HEK293 (cell line): ENCODE data around the gene PFN4.

Experiments used
- CTCF ChIA-PET: fragments of 350-600 bp; formaldehyde crosslinking; extraction: SDS; loops from one replicate; lab custom pipeline; 2021; ENCODE audit warnings: antibody characterized with exemption; lab: Yijun Ruan, JAX
- POLR2A ChIA-PET: fragments of 300-600 bp; formaldehyde crosslinking; extraction: SDS; loops from one replicate; lab custom pipeline; 2020; ENCODE audit warnings: antibody characterized with exemption, inconsistent platforms; lab: Yijun Ruan, JAX
- H3K27ac ChIP-seq: fragments of 200-500 bp; sonication (Bioruptor generic); 2 replicates; pipeline ENCODE4 v1.5.1; 2014; ENCODE audit warnings: low read depth, low read length, control low read depth, inconsistent platforms; ENCODE audit errors: extremely low read depth
- H3K36me3 ChIP-seq, 2 experiments: fragments of 200-500 bp in 1 of 2; sonication (Bioruptor generic) in 1 of 2; 1 replicate in 1 of 2; 2 replicates in 1 of 2; pipeline ENCODE4 v1.5.1; 2014 to 2017; ENCODE audit warnings: inconsistent platforms in 2 of 2, low read length in 2 of 2; ENCODE audit not compliant: control insufficient read depth in 2 of 2, insufficient read depth in 1 of 2
- H3K4me1 ChIP-seq: fragments of 200-500 bp; sonication (Bioruptor generic); 2 replicates; pipeline ENCODE4 v1.5.1; 2014; ENCODE audit warnings: mild to moderate bottlenecking, low read length, inconsistent platforms; ENCODE audit not compliant: control insufficient read depth, insufficient read depth
- H3K4me3 ChIP-seq: 2 replicates; pipeline ENCODE4 v1.5.1; 2011; ENCODE audit warnings: low read depth, mild to moderate bottlenecking, control low read depth, low read length, moderate library complexity
- H3K9me3 ChIP-seq: fragments of 200-500 bp; sonication (Bioruptor generic); 2 replicates; pipeline ENCODE4 v1.5.1; 2014; ENCODE audit warnings: low read depth, low read length, inconsistent platforms; ENCODE audit not compliant: control insufficient read depth, insufficient read depth
- GLIS1 ChIP-seq: fragments of 450-650 bp; formaldehyde crosslinking; IDR thresholded peaks from 2 replicates; pipeline ENCODE4 v1.5.1; 2016; ENCODE audit warnings: missing biosample characterization, missing genetic modification characterization
- GLIS2 ChIP-seq: fragments of 450-650 bp; formaldehyde crosslinking; IDR thresholded peaks from 2 replicates; pipeline ENCODE4 v1.5.1; 2016; ENCODE audit warnings: missing biosample characterization, missing genetic modification characterization
- KLF7 ChIP-seq: fragments of 450-650 bp; formaldehyde crosslinking; IDR thresholded peaks from 2 replicates; pipeline ENCODE4 v1.5.1; 2016; ENCODE audit warnings: missing biosample characterization, missing genetic modification characterization, borderline replicate concordance
- ZFP41 ChIP-seq: fragments of 450-650 bp; formaldehyde crosslinking; IDR thresholded peaks from 2 replicates; pipeline ENCODE4 v1.5.1; 2016; ENCODE audit warnings: missing biosample characterization, missing genetic modification characterization, borderline replicate concordance
- ZNF311 ChIP-seq: fragments of 450-650 bp; formaldehyde crosslinking; IDR thresholded peaks from 2 replicates; pipeline ENCODE4 v1.5.1; 2017; ENCODE audit warnings: missing biosample characterization, missing genetic modification characterization, borderline replicate concordance
- ZNF350 ChIP-seq: fragments of 450-650 bp; formaldehyde crosslinking; IDR thresholded peaks from 2 replicates; pipeline ENCODE4 v1.5.0; 2017; ENCODE audit warnings: missing biosample characterization, mild to moderate bottlenecking, missing genetic modification characterization
- ZNF544 ChIP-seq: fragments of 450-650 bp; formaldehyde crosslinking; IDR thresholded peaks from 2 replicates; pipeline ENCODE4 v1.5.0; 2017; ENCODE audit warnings: missing biosample characterization, missing genetic modification characterization
- ZNF596 ChIP-seq: fragments of 450-650 bp; IDR thresholded peaks from 2 replicates; pipeline ENCODE4 v1.5.0; 2018; ENCODE audit warnings: missing biosample characterization, mild to moderate bottlenecking, missing genetic modification characterization, moderate library complexity
- ZNF623 ChIP-seq: fragments of 450-650 bp; formaldehyde crosslinking; IDR thresholded peaks from 2 replicates; pipeline ENCODE4 v1.5.1; 2016; ENCODE audit warnings: missing biosample characterization, missing genetic modification characterization
- TF ChIP-seq, protein P1 (sequence below): fragments of 450-650 bp; formaldehyde crosslinking; conservative IDR thresholded peaks from 2 replicates; pipeline ENCODE4 v1.5.1; 2016; ENCODE audit warnings: low read depth, missing biosample characterization, missing genetic modification characterization
- TF ChIP-seq, protein P2 (sequence below): fragments of 450-650 bp; formaldehyde crosslinking; IDR thresholded peaks from 2 replicates; pipeline ENCODE4 v1.5.1; 2016; ENCODE audit warnings: missing biosample characterization, missing genetic modification characterization, borderline replicate concordance
- TF ChIP-seq, protein P3 (sequence below): fragments of 450-650 bp; formaldehyde crosslinking; IDR thresholded peaks from 2 replicates; pipeline ENCODE4 v1.5.1; 2016; ENCODE audit warnings: missing biosample characterization, missing genetic modification characterization
- TF ChIP-seq, protein P4 (sequence below): fragments of 450-650 bp; formaldehyde crosslinking; IDR thresholded peaks from 2 replicates; pipeline ENCODE4 v1.5.1; 2016; ENCODE audit warnings: missing biosample characterization, missing genetic modification characterization

The PFN4 gene

DNA sequence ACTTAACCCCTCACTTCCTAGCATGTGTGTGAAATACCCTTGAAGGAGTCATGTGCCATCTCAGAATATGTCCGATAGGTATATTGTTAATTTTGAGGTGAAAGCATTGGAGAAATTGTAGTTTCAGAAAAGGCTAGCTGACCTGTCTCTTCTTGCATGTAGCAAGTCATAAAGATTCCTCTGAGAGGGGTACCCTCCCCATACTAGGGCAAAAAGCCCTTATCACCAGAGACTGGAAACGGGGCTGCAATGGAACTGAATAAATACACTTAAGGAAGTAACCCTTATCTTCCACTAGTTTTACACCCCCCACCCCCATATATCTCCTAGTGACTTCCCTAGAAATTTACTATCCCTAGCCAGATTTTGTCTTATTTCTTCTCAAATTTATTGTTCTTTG is 45.3 kb downstream of the PFN4 start:
- Histone ChIP-seq H3K4me1 (peaks cover 7% of the 10 kb centered on the region; the same call in 1 of the 2 replicates), H3K36me3 (peaks cover 15 to 53% of the 10 kb centered on the region in 2 experiments), H3K9me3 (no peaks in the 10 kb centered on the region), H3K27ac (peak overlapping the region; percentile 47; the same call in 1 of the 2 replicates), H3K4me3 (no peak overlapping the region)
- ChIA-PET CTCF (interaction anchor here (0.6 to 1.6 kb wide), 2 partner anchors 152 to 153 kb away, joined by 4 to 5 read pairs; partner anchors contain the start of gene ATAD2B), POLR2A (interaction anchor here (1.2 to 2.3 kb wide), 2 partner anchors 31 to 284 kb away, joined by 4 to 41 read pairs; partner anchors contain the start of gene WDCP)
- TF ChIP-seq ZNF623 (tag by site-specific recombination): no peak
- TF ChIP-seq ZFP41 (tag by site-specific recombination): no peak
- no peak for TF ChIP-seq ZNF544
- TF ChIP-seq, protein P1, sequence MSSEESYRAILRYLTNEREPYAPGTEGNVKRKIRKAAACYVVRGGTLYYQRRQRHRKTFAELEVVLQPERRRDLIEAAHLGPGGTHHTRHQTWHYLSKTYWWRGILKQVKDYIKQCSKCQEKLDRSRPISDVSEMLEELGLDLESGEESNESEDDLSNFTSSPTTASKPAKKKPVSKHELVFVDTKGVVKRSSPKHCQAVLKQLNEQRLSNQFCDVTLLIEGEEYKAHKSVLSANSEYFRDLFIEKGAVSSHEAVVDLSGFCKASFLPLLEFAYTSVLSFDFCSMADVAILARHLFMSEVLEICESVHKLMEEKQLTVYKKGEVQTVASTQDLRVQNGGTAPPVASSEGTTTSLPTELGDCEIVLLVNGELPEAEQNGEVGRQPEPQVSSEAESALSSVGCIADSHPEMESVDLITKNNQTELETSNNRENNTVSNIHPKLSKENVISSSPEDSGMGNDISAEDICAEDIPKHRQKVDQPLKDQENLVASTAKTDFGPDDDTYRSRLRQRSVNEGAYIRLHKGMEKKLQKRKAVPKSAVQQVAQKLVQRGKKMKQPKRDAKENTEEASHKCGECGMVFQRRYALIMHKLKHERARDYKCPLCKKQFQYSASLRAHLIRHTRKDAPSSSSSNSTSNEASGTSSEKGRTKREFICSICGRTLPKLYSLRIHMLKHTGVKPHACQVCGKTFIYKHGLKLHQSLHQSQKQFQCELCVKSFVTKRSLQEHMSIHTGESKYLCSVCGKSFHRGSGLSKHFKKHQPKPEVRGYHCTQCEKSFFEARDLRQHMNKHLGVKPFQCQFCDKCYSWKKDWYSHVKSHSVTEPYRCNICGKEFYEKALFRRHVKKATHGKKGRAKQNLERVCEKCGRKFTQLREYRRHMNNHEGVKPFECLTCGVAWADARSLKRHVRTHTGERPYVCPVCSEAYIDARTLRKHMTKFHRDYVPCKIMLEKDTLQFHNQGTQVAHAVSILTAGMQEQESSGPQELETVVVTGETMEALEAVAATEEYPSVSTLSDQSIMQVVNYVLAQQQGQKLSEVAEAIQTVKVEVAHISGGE (tag by site-specific recombination): no peak
- no peak for TF ChIP-seq ZNF311 (tag by site-specific recombination)
- TF ChIP-seq KLF7: no peak
- TF ChIP-seq, protein P2, sequence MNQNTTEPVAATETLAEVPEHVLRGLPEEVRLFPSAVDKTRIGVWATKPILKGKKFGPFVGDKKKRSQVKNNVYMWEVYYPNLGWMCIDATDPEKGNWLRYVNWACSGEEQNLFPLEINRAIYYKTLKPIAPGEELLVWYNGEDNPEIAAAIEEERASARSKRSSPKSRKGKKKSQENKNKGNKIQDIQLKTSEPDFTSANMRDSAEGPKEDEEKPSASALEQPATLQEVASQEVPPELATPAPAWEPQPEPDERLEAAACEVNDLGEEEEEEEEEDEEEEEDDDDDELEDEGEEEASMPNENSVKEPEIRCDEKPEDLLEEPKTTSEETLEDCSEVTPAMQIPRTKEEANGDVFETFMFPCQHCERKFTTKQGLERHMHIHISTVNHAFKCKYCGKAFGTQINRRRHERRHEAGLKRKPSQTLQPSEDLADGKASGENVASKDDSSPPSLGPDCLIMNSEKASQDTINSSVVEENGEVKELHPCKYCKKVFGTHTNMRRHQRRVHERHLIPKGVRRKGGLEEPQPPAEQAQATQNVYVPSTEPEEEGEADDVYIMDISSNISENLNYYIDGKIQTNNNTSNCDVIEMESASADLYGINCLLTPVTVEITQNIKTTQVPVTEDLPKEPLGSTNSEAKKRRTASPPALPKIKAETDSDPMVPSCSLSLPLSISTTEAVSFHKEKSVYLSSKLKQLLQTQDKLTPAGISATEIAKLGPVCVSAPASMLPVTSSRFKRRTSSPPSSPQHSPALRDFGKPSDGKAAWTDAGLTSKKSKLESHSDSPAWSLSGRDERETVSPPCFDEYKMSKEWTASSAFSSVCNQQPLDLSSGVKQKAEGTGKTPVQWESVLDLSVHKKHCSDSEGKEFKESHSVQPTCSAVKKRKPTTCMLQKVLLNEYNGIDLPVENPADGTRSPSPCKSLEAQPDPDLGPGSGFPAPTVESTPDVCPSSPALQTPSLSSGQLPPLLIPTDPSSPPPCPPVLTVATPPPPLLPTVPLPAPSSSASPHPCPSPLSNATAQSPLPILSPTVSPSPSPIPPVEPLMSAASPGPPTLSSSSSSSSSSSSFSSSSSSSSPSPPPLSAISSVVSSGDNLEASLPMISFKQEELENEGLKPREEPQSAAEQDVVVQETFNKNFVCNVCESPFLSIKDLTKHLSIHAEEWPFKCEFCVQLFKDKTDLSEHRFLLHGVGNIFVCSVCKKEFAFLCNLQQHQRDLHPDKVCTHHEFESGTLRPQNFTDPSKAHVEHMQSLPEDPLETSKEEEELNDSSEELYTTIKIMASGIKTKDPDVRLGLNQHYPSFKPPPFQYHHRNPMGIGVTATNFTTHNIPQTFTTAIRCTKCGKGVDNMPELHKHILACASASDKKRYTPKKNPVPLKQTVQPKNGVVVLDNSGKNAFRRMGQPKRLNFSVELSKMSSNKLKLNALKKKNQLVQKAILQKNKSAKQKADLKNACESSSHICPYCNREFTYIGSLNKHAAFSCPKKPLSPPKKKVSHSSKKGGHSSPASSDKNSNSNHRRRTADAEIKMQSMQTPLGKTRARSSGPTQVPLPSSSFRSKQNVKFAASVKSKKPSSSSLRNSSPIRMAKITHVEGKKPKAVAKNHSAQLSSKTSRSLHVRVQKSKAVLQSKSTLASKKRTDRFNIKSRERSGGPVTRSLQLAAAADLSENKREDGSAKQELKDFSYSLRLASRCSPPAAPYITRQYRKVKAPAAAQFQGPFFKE (tag by site-specific recombination): no peak
- TF ChIP-seq, protein P3, sequence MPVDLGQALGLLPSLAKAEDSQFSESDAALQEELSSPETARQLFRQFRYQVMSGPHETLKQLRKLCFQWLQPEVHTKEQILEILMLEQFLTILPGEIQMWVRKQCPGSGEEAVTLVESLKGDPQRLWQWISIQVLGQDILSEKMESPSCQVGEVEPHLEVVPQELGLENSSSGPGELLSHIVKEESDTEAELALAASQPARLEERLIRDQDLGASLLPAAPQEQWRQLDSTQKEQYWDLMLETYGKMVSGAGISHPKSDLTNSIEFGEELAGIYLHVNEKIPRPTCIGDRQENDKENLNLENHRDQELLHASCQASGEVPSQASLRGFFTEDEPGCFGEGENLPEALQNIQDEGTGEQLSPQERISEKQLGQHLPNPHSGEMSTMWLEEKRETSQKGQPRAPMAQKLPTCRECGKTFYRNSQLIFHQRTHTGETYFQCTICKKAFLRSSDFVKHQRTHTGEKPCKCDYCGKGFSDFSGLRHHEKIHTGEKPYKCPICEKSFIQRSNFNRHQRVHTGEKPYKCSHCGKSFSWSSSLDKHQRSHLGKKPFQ (tag by site-specific recombination): no peak
- TF ChIP-seq ZNF596: no peak
- TF ChIP-seq GLIS1 (tag by site-specific recombination): no peak
- TF ChIP-seq, protein P4, sequence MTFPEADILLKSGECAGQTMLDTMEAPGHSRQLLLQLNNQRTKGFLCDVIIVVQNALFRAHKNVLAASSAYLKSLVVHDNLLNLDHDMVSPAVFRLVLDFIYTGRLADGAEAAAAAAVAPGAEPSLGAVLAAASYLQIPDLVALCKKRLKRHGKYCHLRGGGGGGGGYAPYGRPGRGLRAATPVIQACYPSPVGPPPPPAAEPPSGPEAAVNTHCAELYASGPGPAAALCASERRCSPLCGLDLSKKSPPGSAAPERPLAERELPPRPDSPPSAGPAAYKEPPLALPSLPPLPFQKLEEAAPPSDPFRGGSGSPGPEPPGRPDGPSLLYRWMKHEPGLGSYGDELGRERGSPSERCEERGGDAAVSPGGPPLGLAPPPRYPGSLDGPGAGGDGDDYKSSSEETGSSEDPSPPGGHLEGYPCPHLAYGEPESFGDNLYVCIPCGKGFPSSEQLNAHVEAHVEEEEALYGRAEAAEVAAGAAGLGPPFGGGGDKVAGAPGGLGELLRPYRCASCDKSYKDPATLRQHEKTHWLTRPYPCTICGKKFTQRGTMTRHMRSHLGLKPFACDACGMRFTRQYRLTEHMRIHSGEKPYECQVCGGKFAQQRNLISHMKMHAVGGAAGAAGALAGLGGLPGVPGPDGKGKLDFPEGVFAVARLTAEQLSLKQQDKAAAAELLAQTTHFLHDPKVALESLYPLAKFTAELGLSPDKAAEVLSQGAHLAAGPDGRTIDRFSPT (tag by site-specific recombination): no peak
- no peak for TF ChIP-seq ZNF350 (tag by site-specific recombination)
- no peak for TF ChIP-seq GLIS2 (tag by site-specific recombination)
